B cell (primary cell): ENCODE data around the gene PTH2.

Experiments
- CTCF ChIP-seq: fragments of 200-600 bp; IDR thresholded peaks from one replicate; pipeline ENCODE4 v1.8.0; 2022; ENCODE audit warnings: antibody characterized with exemption, mild to moderate bottlenecking
- EZH2 ChIP-seq: IDR thresholded peaks from 2 replicates; pipeline ENCODE4 v1.6.1; 2012; ENCODE audit warnings: borderline replicate concordance, low read depth, mild to moderate bottlenecking, moderate library complexity, low read length; ENCODE audit not compliant: insufficient read depth, poor library complexity, severe bottlenecking

- TF ChIP-seq CTCF (no peak), EZH2 (peak; percentile 64)
These were observed 5.6 kb upstream of the PTH2 start for GRCh38 chr19:49428547-49429451.
